GM19468 (cell line): Measurements from ENCODE around the gene KIF1C.

Experiments used
- ATAC-seq: cut with Tn5 transposase; IDR thresholded peaks from one replicate; pipeline ENCODE4 v1.9.1; 2021; ENCODE audit warnings: mild to moderate bottlenecking, moderate library complexity, moderate number of reproducible peaks; ENCODE audit not compliant: unreplicated experiment; ENCODE audit errors: extremely low read depth

Gene KIF1C

DNA sequence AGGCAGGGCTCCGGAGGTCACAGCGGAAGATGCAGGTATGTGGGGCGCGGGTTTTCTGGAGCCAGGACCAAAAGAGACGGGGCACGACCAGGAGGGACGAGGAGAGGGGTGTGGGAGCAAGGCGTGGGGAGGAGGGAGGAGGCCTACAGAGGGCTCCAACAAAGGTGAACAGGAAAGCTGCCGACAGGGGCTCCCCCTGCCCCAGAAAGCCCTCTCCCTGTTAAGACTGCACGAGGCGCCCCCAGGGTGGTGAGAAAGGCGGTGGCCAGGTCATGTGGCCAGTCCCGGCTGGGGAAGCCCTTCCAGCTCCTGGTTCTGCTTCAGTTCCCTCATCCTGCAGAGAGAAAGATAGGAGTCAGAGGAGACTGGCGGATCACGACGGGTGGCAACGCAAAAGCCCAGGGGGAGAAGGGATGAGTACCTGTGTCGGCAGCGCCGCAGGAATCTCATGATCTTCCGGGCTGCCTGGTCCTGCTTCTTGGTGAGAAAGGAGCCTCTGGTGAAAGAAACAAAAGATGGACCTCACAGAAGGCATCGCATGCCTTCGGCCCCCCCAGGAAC lies 29.2 kb upstream of the KIF1C start:
- no peak for ATAC-seq

DNA sequence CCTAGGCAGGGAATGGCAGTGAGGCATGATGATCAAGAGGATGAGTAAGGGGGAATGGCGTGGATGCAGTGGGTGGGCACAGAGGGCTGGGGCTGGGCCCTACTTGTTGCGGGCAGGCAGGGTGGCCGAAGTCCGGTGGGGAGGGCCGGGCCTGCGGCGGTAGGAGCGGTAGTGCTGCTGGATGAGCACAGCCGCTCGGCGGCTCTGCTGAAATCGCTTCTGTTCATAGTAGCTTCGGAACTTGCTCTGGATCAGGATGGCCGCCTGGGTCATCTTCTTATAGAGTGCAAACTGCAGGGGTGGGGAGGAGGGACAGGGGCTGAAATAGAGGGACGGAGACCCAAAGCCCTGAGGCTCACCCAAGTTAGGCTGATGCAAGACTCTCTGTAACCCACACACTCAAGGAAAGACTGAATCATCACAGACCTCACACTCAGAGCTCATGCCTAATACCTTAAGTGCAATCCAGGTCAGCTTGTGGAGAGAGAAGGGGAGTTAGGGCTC lies 28.7 kb upstream of the KIF1C start:
- no peak for ATAC-seq

DNA sequence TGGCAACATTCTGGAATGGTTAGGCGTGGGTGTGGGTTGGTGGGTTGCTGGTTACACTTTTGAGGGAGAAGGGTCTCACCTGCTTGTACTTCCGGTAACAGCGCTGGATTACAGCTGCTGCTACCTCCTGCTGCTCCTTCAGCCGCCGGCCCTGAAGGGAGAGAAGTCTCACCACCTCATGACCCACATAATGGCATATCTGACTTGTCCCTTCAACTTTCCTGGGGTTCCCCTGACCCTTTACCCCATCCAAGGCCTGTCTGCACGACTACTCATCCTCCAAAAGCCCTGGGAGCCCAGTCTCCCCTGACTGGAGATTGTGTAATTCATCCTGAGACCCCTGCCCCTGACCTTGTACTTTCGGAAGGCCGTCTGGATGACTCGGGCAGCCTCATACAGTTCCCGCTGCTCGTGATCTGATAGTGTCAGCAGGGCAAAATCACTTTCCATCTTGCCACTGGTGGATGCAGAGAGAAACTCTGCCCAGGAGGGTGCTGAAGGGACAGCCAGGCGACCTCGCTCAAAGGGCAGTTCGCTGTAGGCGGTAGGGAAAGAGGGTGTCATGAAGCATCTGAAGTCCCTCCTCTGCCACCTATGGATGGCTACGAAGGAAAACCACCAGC lies 28.1 kb upstream of the KIF1C start:
- no peak for ATAC-seq

DNA sequence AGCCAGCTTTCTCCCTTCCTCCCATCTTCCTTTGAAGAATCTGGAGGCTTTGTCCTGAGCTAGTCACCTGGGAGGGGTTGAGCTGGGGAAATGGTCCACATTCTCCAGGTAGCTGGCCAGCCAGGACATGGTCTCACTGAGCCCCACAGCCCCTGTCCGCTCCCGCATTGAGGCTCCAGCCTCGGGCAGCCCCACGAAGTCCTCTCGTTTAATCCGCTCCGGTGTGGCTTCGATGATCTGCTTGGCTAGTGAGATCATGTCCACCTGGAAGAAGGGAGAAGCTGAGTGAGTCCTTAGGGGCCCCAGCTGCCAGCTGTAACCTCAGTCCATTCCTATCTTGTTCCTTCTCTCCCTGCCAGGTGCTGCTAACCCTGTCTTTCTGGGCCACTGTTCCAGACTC lies 27.5 kb upstream of the KIF1C start:
- no peak for ATAC-seq

DNA sequence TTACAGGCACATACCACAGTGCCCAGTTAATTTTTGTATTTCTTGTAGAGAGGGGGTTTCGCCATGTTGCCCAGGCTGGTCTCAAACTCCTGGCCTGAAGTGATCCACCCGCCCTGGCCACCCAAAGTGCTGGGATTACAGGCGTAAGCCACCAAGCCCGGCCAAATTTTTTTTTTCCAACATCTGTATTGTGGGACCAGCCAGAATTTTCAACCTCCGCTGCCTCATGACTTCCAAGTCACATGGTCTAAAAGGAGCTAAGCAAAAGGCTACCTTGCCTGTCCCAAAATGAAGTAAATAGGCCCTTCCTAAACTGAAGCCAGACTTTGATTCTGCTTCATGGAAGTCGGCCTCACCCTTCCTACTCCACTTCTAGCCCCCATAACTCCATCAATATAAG lies 25.9 kb upstream of the KIF1C start:
- no peak for ATAC-seq

DNA sequence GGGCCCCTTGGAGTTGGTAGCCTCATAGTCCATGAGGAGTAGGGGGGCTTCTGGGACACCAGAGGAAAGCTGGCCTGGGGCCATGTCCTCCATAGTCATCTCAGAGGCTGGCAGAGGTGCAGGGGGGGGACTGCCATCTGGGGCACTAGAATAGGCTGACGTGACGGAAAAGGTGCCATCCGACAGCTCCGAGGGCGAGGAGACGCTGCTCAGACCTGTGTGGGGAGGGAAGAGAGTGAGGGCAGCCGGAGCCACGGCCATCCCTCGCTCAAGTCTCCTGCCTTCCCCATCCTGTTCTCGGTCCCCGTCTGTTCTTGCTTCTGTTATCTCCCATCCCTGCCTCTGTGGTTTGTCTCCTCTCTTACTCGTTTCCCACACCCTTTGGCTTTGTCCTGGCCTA lies 25.4 kb upstream of the KIF1C start:
- no peak for ATAC-seq

DNA sequence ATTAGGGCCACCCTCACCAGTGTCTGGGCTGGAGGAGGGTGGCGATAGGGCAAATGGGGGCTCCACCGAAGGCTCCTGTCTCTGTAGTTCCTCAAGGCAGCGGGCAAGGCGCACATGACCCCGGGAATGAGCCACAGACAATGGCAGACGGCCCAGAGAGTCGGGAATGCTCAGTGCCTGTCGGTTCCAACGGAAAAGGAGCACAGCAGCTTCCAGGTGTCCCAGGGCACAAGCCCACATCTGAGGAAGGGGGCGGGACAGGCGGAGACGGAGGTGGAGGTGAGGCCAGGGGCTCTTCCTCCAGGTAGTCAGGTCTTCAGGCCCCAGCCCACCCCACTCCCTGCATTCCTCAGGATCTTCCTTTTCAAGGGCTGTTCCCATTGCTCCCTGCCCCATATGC lies 25.0 kb upstream of the KIF1C start:
- no peak for ATAC-seq

DNA sequence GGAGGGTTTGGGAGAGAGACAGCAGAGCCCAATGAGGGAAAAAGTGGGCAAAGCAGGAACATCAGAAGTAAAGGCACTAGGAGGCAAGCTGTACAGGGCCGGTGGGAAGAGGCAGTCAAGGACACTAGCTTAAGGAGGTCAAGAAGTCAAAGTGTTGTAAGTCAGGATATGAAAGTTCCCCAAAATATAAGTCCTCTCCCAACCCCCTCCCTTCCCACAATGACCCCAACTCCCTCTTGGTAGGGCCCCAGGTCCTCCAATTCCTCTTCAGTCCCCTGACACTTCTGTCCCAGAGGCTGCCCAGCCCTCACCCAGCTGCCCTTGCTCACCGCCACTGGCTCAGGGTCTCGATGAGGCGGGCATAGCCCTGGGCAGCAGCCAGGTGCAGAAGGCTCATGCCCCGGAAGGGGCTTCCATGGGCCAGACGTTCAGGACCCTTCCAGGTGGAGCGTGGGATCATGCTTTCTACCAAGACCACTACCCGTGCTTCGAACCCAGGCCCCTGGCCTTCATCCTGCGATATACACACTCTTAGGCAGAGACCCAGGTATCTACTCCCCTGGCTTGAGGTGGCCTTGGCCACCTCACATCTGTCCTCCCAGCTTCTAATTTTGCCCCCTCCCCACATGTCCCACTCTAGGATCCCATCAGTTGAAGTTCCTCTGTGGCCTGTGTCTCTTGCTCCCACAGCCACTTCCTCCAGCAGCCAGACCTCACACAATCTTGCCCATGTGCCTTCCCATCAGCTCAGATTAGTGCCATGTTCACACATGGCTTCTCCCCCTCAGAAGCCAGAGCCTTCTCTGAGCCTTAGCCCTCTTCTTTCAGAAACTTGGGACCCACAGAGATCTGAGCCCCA lies 24.3 kb upstream of the KIF1C start:
- no peak for ATAC-seq

DNA sequence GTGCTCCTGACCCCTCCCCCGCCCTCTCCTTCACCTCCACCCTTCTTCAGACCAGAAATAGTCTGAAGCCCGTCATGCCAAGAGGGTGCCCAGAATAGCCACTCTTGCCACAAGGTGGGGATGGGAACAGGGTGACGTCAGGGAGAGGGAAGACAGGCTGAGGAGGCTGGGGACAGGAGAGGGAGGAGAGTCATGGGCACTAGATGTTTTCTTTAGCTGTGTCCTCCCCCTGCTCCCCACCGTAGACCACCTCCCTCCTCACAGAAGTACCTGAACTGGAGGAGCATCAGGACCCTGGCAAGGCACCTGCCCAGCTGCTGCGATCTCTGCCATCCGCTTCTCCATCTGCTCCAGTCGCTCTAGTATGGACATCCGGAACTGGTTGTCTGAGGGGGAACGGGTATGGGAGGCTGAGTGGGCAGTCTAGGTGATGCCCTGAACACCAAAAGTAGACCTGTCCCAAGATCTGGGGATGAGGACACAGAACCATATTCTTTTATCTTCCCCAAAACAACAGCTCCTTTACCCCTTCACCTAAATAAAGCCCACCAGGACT lies 23.6 kb upstream of the KIF1C start:
- no peak for ATAC-seq

DNA sequence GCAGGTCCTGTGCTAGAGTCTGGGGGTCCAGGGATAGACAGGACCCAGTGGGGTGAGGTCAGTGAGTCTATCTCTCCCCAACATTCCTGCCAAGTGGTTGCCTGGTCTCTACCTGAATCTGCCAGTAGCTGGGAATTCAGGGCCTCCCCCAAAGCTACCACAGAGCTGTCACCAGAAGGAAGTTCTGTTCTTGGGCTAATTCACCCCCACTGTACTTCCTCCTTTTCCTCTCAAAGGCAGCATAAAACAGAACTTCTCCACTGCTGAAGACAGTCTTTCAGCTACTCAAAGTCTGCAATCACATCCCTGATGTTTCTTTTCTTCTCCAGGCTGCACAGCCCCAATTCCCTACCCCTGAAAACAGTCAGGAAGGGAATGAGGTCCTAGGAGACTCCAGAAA lies 19.0 kb upstream of the KIF1C start:
- no peak for ATAC-seq

DNA sequence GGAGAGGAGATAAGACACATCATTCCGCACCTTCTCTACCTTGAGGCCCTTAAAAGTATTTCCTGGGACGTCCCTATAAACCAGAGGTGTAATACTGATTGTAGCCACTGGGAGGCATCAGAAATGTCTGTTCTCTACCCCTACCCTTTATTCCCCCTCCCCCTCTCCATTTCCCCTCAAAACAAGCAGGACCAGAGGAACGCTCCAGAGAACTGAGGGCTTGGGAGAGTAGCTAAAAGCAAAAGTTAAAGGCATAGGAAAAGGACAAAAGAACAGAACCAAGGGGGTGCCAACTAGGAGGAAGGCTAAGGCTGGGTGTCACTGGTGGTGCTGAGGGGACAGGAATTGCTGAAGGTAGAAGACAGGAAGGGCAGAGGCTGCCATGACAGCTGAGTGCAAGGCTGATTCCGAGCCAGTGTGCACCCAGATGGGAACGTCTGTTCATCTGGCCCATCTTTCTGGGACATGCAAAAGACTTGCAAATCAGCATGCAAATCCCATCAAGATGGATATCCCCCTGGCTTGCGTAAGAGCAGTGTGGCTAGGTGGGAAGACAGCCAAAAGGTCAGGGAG lies 17.0 kb upstream of the KIF1C start:
- ATAC-seq = no peak

DNA sequence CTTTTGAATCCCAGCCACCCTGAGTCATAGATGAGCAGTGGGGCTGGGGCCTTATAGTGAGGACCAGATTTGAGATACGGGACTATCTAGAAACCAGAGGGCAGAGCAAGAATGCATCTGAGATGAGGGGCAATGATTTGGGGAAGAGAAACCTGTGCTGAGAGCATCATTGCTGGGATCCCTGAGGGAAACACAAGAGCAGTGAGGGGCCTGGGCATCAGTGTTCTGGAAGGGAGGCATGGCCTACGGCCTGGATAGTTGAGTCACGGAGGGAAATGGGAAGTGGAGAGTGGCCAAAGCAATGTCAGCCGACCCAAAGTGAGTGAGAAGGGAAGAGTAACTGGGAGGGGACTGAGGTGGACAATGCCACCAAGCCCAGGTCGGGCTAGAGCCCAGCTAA lies 15.4 kb upstream of the KIF1C start:
- no peak for ATAC-seq

DNA sequence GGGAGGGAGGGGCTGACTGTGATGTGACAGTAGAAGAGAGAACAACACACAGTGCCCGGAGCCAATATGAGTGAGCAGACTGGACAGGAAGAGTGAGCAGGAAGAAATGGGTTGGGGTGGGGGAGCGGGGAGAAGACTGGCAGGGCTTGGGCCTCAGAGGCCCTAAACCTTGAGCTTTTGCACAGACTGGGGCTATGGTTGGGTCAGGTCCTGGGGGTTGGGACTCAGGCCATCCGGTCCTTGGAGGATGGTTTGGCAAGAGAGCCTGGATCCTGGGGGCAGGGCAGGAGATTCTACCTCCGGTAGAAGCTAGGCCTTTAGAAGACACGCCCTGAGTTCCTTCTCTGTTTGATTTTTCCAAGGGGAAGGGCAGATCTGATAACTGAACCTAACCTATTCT lies 11.3 kb upstream of the KIF1C start:
- no peak for ATAC-seq

DNA sequence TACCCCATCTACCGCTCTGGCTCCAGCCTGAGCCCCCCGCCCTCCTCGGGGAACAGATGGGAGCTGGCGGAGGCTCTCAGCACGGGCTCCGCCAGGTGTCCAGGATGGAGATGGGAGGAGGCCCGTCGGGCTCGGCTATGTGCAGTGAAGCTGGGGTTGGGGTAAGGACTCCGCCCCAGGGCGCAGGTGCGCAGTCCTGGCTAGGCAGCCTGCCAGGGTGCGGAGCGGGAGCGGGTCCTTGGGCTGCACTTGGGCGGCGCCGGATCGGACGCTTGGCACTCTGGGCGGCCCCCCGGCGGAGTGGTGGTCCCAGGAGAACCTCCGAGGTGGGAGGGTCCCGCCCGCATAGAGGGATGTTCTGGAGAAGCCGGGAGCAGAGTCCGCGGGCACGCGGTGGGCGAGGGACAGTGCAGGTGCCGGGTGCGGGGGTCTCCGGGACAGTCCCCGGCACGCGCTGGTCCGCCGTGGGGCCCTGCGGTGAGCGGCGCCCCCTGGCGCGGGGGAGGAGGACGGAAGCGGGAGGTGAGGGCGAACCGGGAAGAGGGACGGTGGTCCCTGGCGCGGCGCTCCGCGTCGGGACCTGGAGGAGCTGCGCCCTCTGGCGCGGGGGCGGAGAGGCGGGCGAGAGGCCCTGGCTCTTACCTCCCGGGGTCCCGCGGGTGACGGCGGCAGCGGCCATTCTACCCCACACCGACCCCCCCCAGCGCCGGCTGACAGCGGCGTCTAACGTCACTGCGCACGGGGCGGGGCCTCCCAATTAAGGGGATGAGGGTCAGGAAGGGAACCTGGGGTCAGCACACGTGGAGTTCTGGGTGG lies 10.6 kb upstream of the KIF1C start, which contains the start of gene CAMTA2:
Gene CAMTA2 (minus strand): TSS at position 725 of the 816 bp plus-strand sequence. CDS start 1,453 bp downstream, outside the sequence.
- no peak for ATAC-seq

DNA sequence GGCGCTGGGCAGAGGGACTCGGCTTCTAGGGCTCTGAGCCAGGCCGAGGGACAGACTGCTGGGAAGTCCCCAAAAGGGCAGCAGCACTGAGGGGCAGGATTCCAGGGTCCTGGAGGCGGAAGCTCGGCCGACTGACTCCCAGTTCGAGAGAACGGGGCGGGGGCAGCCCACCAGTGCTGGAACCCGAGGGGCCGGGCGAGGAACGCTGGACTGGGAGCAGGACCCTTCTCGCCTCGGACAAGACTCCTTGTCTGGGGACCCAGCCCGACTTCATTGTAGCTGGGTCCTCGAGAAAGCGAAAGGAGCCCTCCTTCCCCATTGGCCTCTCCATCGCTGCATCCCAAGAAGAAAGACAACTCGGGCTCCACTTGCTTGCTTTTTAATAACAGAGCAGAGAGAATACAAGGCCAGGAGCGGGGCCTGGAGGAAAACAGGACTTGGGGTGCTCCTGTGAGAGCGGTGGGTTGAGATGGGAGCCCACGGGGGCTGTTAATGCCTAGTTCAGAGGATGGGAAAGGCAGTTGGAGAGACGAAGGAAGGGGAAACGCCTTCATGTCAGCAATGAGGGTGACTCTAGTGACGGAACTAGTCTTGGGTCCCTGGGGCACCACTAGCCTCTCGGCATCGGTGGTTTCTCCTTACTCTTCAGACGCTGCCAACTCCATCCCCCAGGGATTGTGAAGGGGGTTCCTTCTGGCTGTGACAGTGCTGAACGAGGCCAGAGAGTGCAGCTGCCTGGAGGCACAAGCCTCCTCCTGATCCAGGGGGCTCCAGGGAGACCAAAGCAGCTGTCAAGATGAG lies 9.8 kb upstream of the KIF1C start:
- ATAC-seq = no peak

DNA sequence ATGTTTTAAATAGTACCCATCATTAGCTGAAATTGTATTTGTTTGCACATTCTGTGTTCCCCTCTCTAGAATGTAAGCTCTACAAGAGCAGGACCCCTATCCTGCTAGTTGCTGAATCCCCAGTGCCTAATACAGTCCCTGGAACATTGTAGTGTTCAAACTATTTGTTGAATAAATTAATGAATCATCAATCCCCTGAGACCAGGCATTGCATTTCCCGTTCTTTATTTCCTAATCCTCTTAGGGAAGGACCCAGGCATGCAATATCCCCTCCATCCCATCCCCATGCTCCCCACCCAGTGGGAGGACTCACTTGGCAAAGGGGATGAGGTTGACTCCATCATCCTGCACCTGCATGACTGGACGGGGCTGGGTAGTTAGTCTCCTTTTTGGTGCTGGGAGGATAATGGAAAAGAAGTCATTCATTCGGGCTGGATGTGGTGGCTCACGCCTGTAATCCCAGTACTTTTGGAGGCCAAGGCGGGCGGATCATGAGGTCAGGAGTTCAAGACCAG lies 3.6 kb upstream of the KIF1C start:
- no peak for ATAC-seq

DNA sequence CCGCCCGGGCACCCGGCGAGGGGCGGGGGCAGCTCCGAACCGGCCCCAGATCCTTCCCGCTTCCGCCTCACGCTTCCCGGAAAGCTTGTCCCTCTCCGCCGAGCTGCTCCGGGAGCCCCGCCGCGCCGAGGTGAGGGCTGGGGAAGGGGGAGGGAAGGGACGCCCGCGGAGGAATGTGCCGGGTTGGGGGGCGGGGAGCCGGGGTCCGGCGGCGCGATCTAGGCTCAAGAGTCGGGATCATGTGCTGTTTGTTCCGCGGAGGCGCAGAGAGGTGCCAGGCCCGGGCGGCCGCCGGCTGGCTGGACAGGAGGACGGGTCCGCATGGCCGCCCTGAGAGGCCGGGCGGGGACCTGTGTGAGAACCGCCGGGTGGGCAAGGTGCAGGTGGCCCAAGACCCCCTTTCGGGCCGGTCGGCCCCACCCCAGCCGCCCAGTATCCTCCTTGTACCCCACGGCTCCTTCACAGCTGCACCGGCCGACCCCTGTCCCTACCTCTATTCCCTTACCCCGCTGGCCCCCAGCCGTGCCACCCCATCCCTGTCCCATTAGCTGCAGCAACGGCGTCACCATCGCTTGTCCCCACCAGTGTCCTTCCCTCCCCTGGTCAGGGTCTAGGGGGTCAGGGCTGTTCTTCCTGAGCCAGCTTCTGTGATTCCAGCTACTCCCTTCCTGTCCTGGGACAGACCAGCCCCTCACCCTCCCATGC lies 429 bp downstream of the KIF1C start:
- ATAC-seq = no peak

DNA sequence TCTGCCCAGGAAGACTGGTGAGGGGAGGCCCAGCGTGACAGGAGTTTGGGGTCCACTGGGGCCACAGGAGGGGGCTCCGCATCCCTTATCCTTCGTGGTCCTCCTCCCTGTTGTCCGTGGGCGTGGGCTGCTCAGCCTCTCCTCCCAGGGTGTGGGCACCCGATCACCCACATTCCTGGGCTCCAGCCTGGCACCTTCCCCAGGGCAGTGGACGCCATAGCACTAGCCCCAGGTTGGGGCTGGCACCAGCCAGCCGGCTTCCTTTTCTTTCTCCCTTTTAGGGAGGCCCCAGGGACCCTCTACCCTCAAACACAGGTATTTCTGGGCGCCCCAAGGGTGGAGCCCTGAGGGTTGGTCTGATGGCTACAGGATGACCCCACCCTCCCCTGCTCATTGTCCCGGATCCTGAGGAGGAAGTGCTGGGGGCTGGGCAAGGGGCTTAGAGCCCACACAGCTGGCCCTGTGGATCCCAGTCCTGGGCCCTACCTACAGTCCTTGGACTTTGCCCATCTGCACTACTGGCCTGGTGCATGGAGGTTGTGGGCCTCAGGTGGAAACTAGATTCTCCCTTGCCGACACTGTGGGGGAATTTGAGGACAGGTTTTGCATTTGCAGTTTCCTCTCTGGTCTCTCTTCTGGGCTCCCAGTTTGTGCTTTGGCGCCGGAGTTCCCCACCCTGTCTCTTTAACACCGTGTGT lies 1.1 kb downstream of the KIF1C start:
- ATAC-seq = no peak
